RPMI8226 (cell line): ENCODE results near the gene MGME1.

Experiments used
- DNase-seq: peaks from one replicate; pipeline ENCODE4 v3.0.0-alpha.2; 2015

The MGME1 gene

GRCh38 chr20:18031888-18032509, 63.2 kb downstream of the MGME1 start:
- DNase-seq = no peak

- DNase-seq = no peak
Measured at GRCh38 chr20:18032977-18033892, 64.4 kb downstream of the MGME1 start.

GRCh38 chr20:18034039-18034438, 65.2 kb downstream of the MGME1 start:
- no peak for DNase-seq

- no peak for DNase-seq
Measured at GRCh38 chr20:18039063-18039462, 70.2 kb downstream of the MGME1 start.
